Keratinocyte (primary cell): ENCODE measurements around the gene FRMPD4.

ENCODE experiments used
- CTCF ChIP-seq, 3 experiments: IDR thresholded peaks in 1 of 3; conservative IDR thresholded peaks in 1 of 3; optimal IDR thresholded peaks in 1 of 3; 2 replicates in 2 of 3; 3 replicates in 1 of 3; pipeline versions ENCODE3 to v1.5.1; 2011; ENCODE audit warnings: low read length in 3 of 3, mild to moderate bottlenecking in 3 of 3, moderate library complexity in 2 of 3, control low read depth in 1 of 3, inconsistent platforms in 1 of 3; ENCODE audit not compliant: insufficient read depth in 2 of 3; ENCODE audit errors: extremely low read depth in 1 of 3
- EZH2 ChIP-seq: IDR thresholded peaks from one replicate; pipeline ENCODE4 v1.6.1; 2012; ENCODE audit warnings: inconsistent platforms, mild to moderate bottlenecking, low read length, moderate library complexity

- no peak for TF ChIP-seq EZH2
- no peak for TF ChIP-seq CTCF (optimal IDR thresholded peaks at IDR 0.05 in 1 of 3, IDR thresholded peaks at IDR 0.05 in 1 of 3, conservative IDR thresholded peaks at IDR 0.05 in 1 of 3; ENCODE audit: extremely low read depth in 1 of 3, insufficient read depth in 2 of 3, low read length in 3 of 3)
These were observed 186.9 kb downstream of the FRMPD4 start for GRCh38 chrX:12325171-12325570.
